RWPE1 (cell line): Measurements from ENCODE around the gene PCK1.

Experiments used
- CTCF ChIA-PET: fragments of 350-600 bp; sonication (Branson Sonifier 250); formaldehyde crosslinking; extraction: SDS; loops from one replicate; lab custom pipeline; 2021; lab: Yijun Ruan, JAX
- POLR2A ChIA-PET: fragments of 400-600 bp; formaldehyde crosslinking; extraction: SDS; loops from one replicate; lab custom pipeline; 2020; ENCODE audit warnings: antibody characterized with exemption; ENCODE audit not compliant: low non-redundant PET; lab: Yijun Ruan, JAX
- DNase-seq: peaks from one replicate; pipeline ENCODE4 v3.0.0; 2012; ENCODE audit warnings: low spot score
- H3K27ac ChIP-seq: fragments of 450-650 bp; 2 replicates; pipeline ENCODE4 v1.5.1; 2017
- CTCF ChIP-seq: fragments of 450-650 bp; conservative IDR thresholded peaks from 2 replicates; pipeline ENCODE4 v1.5.1; 2017; ENCODE audit warnings: low read depth, mild to moderate bottlenecking

PCK1 gene

GRCh38 chr20:57522380-57523140, 38.4 kb upstream of the PCK1 start:
- POLR2A ChIA-PET = interaction anchor here (0.6 kb wide), 1 partner anchor 1451 kb away, joined by 3 read pairs; no protein-coding TSS in a partner anchor

GRCh38 chr20:57523782-57524181, 37.1 kb upstream of the PCK1 start:
- H3K27ac ChIP-seq = no peak overlapping the region
- ChIA-PET POLR2A (no interaction called here), CTCF (interaction anchor here (0.7 kb wide), 1 partner anchor 197 kb away, joined by 3 read pairs; no protein-coding TSS in a partner anchor)

More at GRCh38 chr20:57522380-57523140, 38.4 kb upstream of the PCK1 start:
- H3K27ac ChIP-seq = no peak overlapping the region
- TF ChIP-seq CTCF = no peak
- no peak for DNase-seq
- CTCF ChIA-PET = interaction anchor here (0.6 to 0.7 kb wide), 6 partner anchors 10 to 1784 kb away, joined by 3 to 4 read pairs (median 3); no protein-coding TSS in a partner anchor

GRCh38 chr20:57524511-57525176, 36.3 kb upstream of the PCK1 start, which contains the start of gene CTCFL:
TSS of gene CTCFL (minus strand) at chr20:57525140. CDS start at chr20:57524205, 935 bp downstream.
- CTCF ChIA-PET = no interaction called here
- DNase-seq = no peak
- TF ChIP-seq CTCF = no peak
- no peak within 1 kb of the TSS for H3K27ac ChIP-seq
- POLR2A ChIA-PET = no interaction called here

More at GRCh38 chr20:57523782-57524181, 37.1 kb upstream of the PCK1 start:
- DNase-seq = no peak
- no peak for TF ChIP-seq CTCF

GRCh38 chr20:57525328-57526086, 35.4 kb upstream of the PCK1 start:
- POLR2A ChIA-PET = no interaction called here
- CTCF ChIA-PET = no interaction called here
- no peak for TF ChIP-seq CTCF
- no peak for DNase-seq
- H3K27ac ChIP-seq = no peak overlapping the region

GRCh38 chr20:57526087-57526884, 34.6 kb upstream of the PCK1 start:
- TF ChIP-seq CTCF = no peak
- DNase-seq = no peak
- POLR2A ChIA-PET = no interaction called here
- CTCF ChIA-PET = interaction anchor here (0.6 kb wide), 2 partner anchors 13 to 33 kb away, joined by 3 read pairs; no protein-coding TSS in a partner anchor
- H3K27ac ChIP-seq = no peak overlapping the region
